Vagina (tissue), 2 donors: ENCODE measurements around the gene LDB2. TPM values are rescaled to one million over a fixed set of nuclear protein-coding genes. Genes with fewer than 3 reads are reported as not detected.
A peak's percentile ranks its signal among the peaks of the same experiment; 100 is the strongest.

ENCODE experiments used
- DNase-seq, 2 donors: peaks; one replicate each; pipeline ENCODE4 v3.0.0-alpha.2; 2017; ENCODE audit errors: extremely low spot score in 2 of 2
- H3K27ac ChIP-seq: fragments of 200-600 bp; sonication (generic); one replicate; pipeline ENCODE4 v1.5.1; 2019
- H3K27me3 ChIP-seq: fragments of 200-600 bp; sonication (generic); one replicate; pipeline ENCODE4 v1.5.1; 2019
- H3K36me3 ChIP-seq, 2 donors: fragments of 200-600 bp; sonication (generic); one replicate each; pipeline ENCODE4 v1.5.1; 2017 to 2019
- H3K4me1 ChIP-seq: fragments of 200-600 bp; sonication (generic); one replicate; pipeline ENCODE4 v1.5.1; 2019
- H3K4me3 ChIP-seq, 2 donors: fragments of 200-600 bp; sonication (generic); 1 replicate in 1 of 2; 2 replicates in 1 of 2; pipeline ENCODE4 v1.5.1; 2016 to 2019
- H3K9me3 ChIP-seq: fragments of 200-600 bp; sonication (generic); one replicate; pipeline ENCODE4 v1.5.1; 2019
- CTCF ChIP-seq, 3 experiments: fragments of 450-650 bp in 2 of 3; fragments of 200-600 bp in 1 of 3; sonication (generic) in 1 of 3; IDR thresholded peaks; one replicate each; pipeline ENCODE4 v1.5.1; 2017 to 2019; ENCODE audit warnings: antibody characterized with exemption in 3 of 3, mild to moderate bottlenecking in 2 of 3, moderate library complexity in 2 of 3
- POLR2A ChIP-seq, 2 donors: fragments of 450-650 bp; IDR thresholded peaks; one replicate each; pipeline ENCODE4 v1.6.1; 2017; ENCODE audit warnings: antibody characterized with exemption in 2 of 2, mild to moderate bottlenecking in 2 of 2, moderate library complexity in 2 of 2
- POLR2AphosphoS5 ChIP-seq, 2 donors: sonication (generic); formaldehyde crosslinking; IDR thresholded peaks; one replicate each; pipeline ENCODE4 v1.9.0; 2017; ENCODE audit warnings: antibody characterized with exemption in 2 of 2, mild to moderate bottlenecking in 2 of 2, low read depth in 1 of 2; ENCODE audit not compliant: insufficient read depth in 1 of 2
- intact Hi-C: fragments of 100-400 bp; cut with DNase I; formaldehyde crosslinking; loops from one replicate; pipeline ENCODE4 v1.15.1; 2023
- total RNA-seq: library from RNA; depleted of rRNA; stranded (reverse); fragments of >200 nt; gene quantifications from one replicate; pipeline ENCODE4 v1.2.3, GENCODE V29; 2016

The LDB2 gene
- total RNA-seq, 1 donor from 2014 or later = 70.0 TPM

GRCh38 chr4:16914208-16914607 is 15.8 kb upstream of the LDB2 start:
- no peaks in the 10 kb centered on the region for H3K36me3 ChIP-seq
- H3K9me3 ChIP-seq = no peaks in the 10 kb centered on the region
- H3K4me1 ChIP-seq = no peaks in the 10 kb centered on the region
- no peaks in the 10 kb centered on the region for H3K27me3 ChIP-seq
- no peak for DNase-seq
- H3K27ac ChIP-seq = no peak overlapping the region
- no peak overlapping the region for H3K4me3 ChIP-seq
- intact Hi-C loops = loop anchor here (10.0 kb wide), 1 partner anchor 411 kb away; no protein-coding TSS in a partner anchor
- no peak for TF ChIP-seq POLR2A (IDR thresholded peaks at IDR 0.05)
- no peak for TF ChIP-seq POLR2AphosphoS5 (IDR thresholded peaks at IDR 0.05; ENCODE audit: insufficient read depth in 1 of 2, low read depth in 1 of 2)
- peak in 1 of 3 experiments; percentile 37 for TF ChIP-seq CTCF (IDR thresholded peaks at IDR 0.05)

GRCh38 chr4:16912896-16913295 is 14.5 kb upstream of the LDB2 start:
- intact Hi-C loops = loop anchor here (10.0 kb wide), 1 partner anchor 412 kb away; no protein-coding TSS in a partner anchor
- TF ChIP-seq CTCF (IDR thresholded peaks at IDR 0.05) = no peak

GRCh38 chr4:16909281-16909680 is 10.8 kb upstream of the LDB2 start:
- Histone ChIP-seq H3K27me3 (no peaks in the 10 kb centered on the region), H3K4me3 (no peak overlapping the region), H3K4me1 (no peaks in the 10 kb centered on the region), H3K36me3 (no peaks in the 10 kb centered on the region), H3K9me3 (no peaks in the 10 kb centered on the region), H3K27ac (no peak overlapping the region)
- TF ChIP-seq POLR2A (IDR thresholded peaks at IDR 0.05) = no peak
- no peak for TF ChIP-seq CTCF (IDR thresholded peaks at IDR 0.05)
- TF ChIP-seq POLR2AphosphoS5 (IDR thresholded peaks at IDR 0.05; ENCODE audit: insufficient read depth in 1 of 2, low read depth in 1 of 2) = no peak
- no peak for DNase-seq
- intact Hi-C loops = no loop called here

More at GRCh38 chr4:16912896-16913295, 14.5 kb upstream of the LDB2 start:
- no peak for DNase-seq
- no peak overlapping the region for H3K4me3 ChIP-seq
- no peak overlapping the region for H3K27ac ChIP-seq
- no peaks in the 10 kb centered on the region for H3K4me1 ChIP-seq
- no peaks in the 10 kb centered on the region for H3K9me3 ChIP-seq
- H3K36me3 ChIP-seq = no peaks in the 10 kb centered on the region
- no peaks in the 10 kb centered on the region for H3K27me3 ChIP-seq

GRCh38 chr4:16908377-16909021 is 10.1 kb upstream of the LDB2 start:
- Histone ChIP-seq H3K4me1 (no peaks in the 10 kb centered on the region), H3K27me3 (no peaks in the 10 kb centered on the region), H3K36me3 (no peaks in the 10 kb centered on the region), H3K4me3 (no peak overlapping the region), H3K9me3 (no peaks in the 10 kb centered on the region), H3K27ac (no peak overlapping the region)
- TF ChIP-seq POLR2AphosphoS5 (IDR thresholded peaks at IDR 0.05; ENCODE audit: insufficient read depth in 1 of 2, low read depth in 1 of 2) = no peak
- TF ChIP-seq CTCF (IDR thresholded peaks at IDR 0.05) = no peak
- TF ChIP-seq POLR2A (IDR thresholded peaks at IDR 0.05) = no peak
- intact Hi-C loops = no loop called here
- no peak for DNase-seq

- H3K4me1 ChIP-seq = no peaks in the 10 kb centered on the region
- H3K27me3 ChIP-seq = no peaks in the 10 kb centered on the region
- H3K36me3 ChIP-seq = no peaks in the 10 kb centered on the region
- H3K9me3 ChIP-seq = no peaks in the 10 kb centered on the region
- no peak overlapping the region for H3K27ac ChIP-seq
- intact Hi-C loops = no loop called here
- no peak overlapping the region for H3K4me3 ChIP-seq
- TF ChIP-seq POLR2AphosphoS5 (IDR thresholded peaks at IDR 0.05; ENCODE audit: insufficient read depth in 1 of 2, low read depth in 1 of 2) = no peak
- no peak for TF ChIP-seq POLR2A (IDR thresholded peaks at IDR 0.05)
- TF ChIP-seq CTCF (IDR thresholded peaks at IDR 0.05) = no peak
- DNase-seq = no peak
These were observed 1.9 kb upstream of the LDB2 start for GRCh38 chr4:16900325-16900724.
